Jurkat, Clone E6-1 (cell line): Measurements from ENCODE around the gene GJC3.
"Not testable (repeated sequence)": the region's sequence is repeated elsewhere in the genome, so short reads cannot be mapped to it uniquely, and the experiment has no call there.

Source experiments
- DNase-seq: peaks from one replicate; pipeline ENCODE4 v3.0.0-alpha.2; 2011; ENCODE audit warnings: low read depth, low spot score
- H3K4me3 ChIP-seq: 2 replicates; pipeline ENCODE4 v1.5.1; 2011; ENCODE audit warnings: mild to moderate bottlenecking, low read length, control low read depth, moderate library complexity

GJC3 gene

GRCh38 chr7:99888366-99888765 is 41.1 kb downstream of the GJC3 start:
- H3K4me3 ChIP-seq, DNase-seq: not testable (repeated sequence)

- no peak overlapping the region for H3K4me3 ChIP-seq
- no peak for DNase-seq
These were observed 48.0 kb downstream of the GJC3 start for GRCh38 chr7:99881370-99881769.

GRCh38 chr7:99876933-99877332 is 52.5 kb downstream of the GJC3 start, which contains the start of gene OR2AE1:
TSS of gene OR2AE1 (minus strand) at chr7:99877033. CDS start at chr7:99877033, 0 bp downstream.
- no peak within 1 kb of the TSS for H3K4me3 ChIP-seq
- no peak for DNase-seq

GRCh38 chr7:99876491-99876890 is 52.9 kb downstream of the GJC3 start:
- DNase-seq, result no peak
- no peak overlapping the region for H3K4me3 ChIP-seq
